MM.1S (cell line): ENCODE results near the gene FEN1.

Experiments
- DNase-seq: peaks from one replicate; pipeline ENCODE4 v3.0.0-alpha.2; 2015
- H2AFZ ChIP-seq: fragments of 300-600 bp; sonication (generic); 2 replicates; pipeline ENCODE4 v1.6.0; 2016; ENCODE audit warnings: antibody characterized with exemption, low read length
- H3F3A ChIP-seq: fragments of 300-600 bp; sonication (generic); 2 replicates; pipeline ENCODE4 v1.6.1; 2016; ENCODE audit warnings: mild to moderate bottlenecking, antibody characterized with exemption, low read length, moderate library complexity, mixed read lengths; ENCODE audit not compliant: insufficient read depth
- H3K27ac ChIP-seq: fragments of 300-600 bp; sonication (generic); 2 replicates; pipeline ENCODE4 v1.5.1; 2016; ENCODE audit warnings: mild to moderate bottlenecking, low read length
- H3K27me3 ChIP-seq: fragments of 300-600 bp; sonication (generic); replicated peaks from 2 replicates; pipeline ENCODE4 v1.6.0; 2016; ENCODE audit warnings: low read length; ENCODE audit not compliant: insufficient read depth
- H3K36me3 ChIP-seq: fragments of 300-600 bp; sonication (generic); replicated peaks from 2 replicates; pipeline ENCODE4 v1.6.1; 2016; ENCODE audit warnings: mild to moderate bottlenecking, low read length, mixed read lengths; ENCODE audit not compliant: insufficient read depth
- H3K4me1 ChIP-seq: fragments of 300-600 bp; sonication (generic); 2 replicates; pipeline ENCODE4 v1.6.1; 2016; ENCODE audit warnings: low read length, mixed read lengths
- H3K4me2 ChIP-seq: fragments of 300-600 bp; sonication (generic); 2 replicates; pipeline ENCODE4 v1.6.0; 2016; ENCODE audit warnings: low read depth, low read length
- H3K4me3 ChIP-seq: fragments of 300-600 bp; sonication (generic); 2 replicates; pipeline ENCODE4 v1.5.1; 2016; ENCODE audit warnings: low read length, mixed read lengths
- H3K79me2 ChIP-seq: fragments of 300-600 bp; sonication (generic); 2 replicates; pipeline ENCODE4 v1.6.1; 2016; ENCODE audit warnings: mixed run types, low read length, mixed read lengths
- H3K9ac ChIP-seq: fragments of 300-600 bp; sonication (generic); 2 replicates; pipeline ENCODE4 v1.6.1; 2016; ENCODE audit warnings: low read length, mixed read lengths
- H3K9me2 ChIP-seq: fragments of 300-600 bp; sonication (generic); replicated peaks from 2 replicates; pipeline ENCODE4 v1.6.1; 2016; ENCODE audit warnings: mild to moderate bottlenecking, low read length, mixed read lengths; ENCODE audit not compliant: insufficient read depth
- H3K9me3 ChIP-seq: fragments of 300-600 bp; sonication (generic); replicated peaks from 2 replicates; pipeline ENCODE4 v1.6.1; 2016; ENCODE audit warnings: mild to moderate bottlenecking, low read length, mixed read lengths; ENCODE audit not compliant: insufficient read depth
- H4K20me1 ChIP-seq: fragments of 300-600 bp; sonication (generic); 2 replicates; pipeline ENCODE4 v1.6.1; 2016; ENCODE audit warnings: mild to moderate bottlenecking, low read length, moderate library complexity, mixed read lengths; ENCODE audit not compliant: insufficient read depth
- CTCF ChIP-seq: fragments of 300-600 bp; sonication (generic); IDR thresholded peaks from 2 replicates; pipeline ENCODE4 v1.5.1; 2016; ENCODE audit warnings: antibody characterized with exemption, low read length, mixed read lengths
- EZH2 ChIP-seq: fragments of 300-600 bp; sonication (generic); optimal IDR thresholded peaks from 2 replicates; pipeline ENCODE3; 2017; ENCODE audit warnings: low read depth, mild to moderate bottlenecking, antibody characterized with exemption, low read length, mixed read lengths
- EZH2phosphoT487 ChIP-seq: fragments of 300-600 bp; sonication (generic); IDR thresholded peaks from 2 replicates; pipeline ENCODE4 v1.6.1; 2018; ENCODE audit warnings: antibody characterized with exemption, low read length

Gene FEN1

DNA sequence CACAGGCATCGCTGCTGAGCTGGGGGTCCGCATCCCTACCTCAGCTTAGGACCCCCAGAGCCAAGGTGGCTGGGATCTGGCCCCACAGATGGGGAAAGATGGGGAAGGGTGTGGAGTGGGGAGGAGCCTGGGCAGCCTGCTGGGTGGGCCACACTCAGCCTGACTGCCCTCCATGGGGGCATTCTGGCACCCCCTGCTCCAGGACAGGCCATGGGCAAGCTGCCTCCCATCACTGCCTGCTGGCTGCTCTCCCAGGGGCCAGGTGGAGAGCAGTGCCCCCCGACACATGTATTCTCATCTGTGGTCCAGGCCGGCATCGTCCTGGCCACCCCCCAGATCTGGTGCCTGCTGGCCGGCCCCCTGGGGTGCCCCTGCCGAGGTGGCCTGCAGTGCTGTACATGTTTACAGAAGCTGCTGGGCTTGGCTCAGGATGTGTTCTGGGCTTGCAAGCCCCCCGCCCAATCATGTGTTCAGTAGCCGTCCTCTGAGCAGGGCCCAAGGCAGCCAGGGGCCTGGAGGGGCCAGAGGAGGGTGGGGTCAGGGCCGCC, 48.0 kb upstream of the FEN1 start:
- no peaks in the 10 kb centered on the region for H3K4me1 ChIP-seq
- H3K4me2 ChIP-seq: no peak overlapping the region
- H3K79me2 ChIP-seq: no peaks in the 10 kb centered on the region
- no peak overlapping the region for H3K27ac ChIP-seq
- peaks cover 78% of the 10 kb centered on the region for H3K27me3 ChIP-seq
- H3F3A ChIP-seq: no peaks in the 10 kb centered on the region
- DNase-seq: no peak
- H3K9me3 ChIP-seq: no peaks in the 10 kb centered on the region
- no peak overlapping the region for H3K4me3 ChIP-seq
- no peak for TF ChIP-seq EZH2
- no peak for TF ChIP-seq CTCF
- TF ChIP-seq EZH2phosphoT487: no peak
- H3K9ac ChIP-seq: no peak overlapping the region
- H3K9me2 ChIP-seq: no peaks in the 10 kb centered on the region
- H4K20me1 ChIP-seq: no peaks in the 10 kb centered on the region
- no peaks in the 10 kb centered on the region for H3K36me3 ChIP-seq
- no peak overlapping the region for H2AFZ ChIP-seq

DNA sequence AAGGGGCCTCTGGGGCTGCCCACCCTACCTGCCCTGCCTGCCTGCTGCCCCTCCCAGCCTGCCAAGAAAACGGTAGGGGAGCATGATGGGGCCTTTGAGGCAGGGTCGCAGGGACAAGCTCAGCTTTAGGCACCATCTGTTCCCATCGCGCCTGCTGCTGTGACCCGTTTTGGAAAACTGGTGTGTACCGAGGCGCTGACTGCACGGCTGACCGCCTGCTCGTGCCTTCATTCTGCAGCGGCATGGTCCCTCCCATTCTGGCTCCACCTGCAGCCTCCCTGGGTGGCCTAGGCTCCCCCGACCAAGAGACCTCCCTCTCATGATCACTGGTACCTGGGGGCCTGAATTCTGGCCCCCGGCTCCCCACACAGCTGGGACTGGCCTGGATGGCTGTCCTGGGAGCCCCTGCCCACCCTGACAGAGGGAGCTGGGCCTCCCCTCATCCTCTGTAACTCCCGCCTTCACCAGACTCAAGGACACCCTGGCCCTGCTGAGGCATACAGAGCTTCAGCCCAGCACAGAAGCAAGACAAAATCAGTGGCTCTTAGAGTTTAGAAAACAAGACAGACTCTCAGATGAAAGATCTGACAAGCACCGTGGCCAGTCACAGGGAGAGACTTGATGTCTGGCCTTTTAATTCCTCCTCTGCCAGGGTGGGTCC, 46.8 kb upstream of the FEN1 start:
- TF ChIP-seq EZH2 (no peak), CTCF (no peak), EZH2phosphoT487 (no peak)
- no peak for DNase-seq
- H3K36me3 ChIP-seq: no peaks in the 10 kb centered on the region

GRCh38 chr11:61746442-61747191, 46.1 kb upstream of the FEN1 start:
- Histone ChIP-seq H3K4me3 (no peak overlapping the region), H3F3A (no peaks in the 10 kb centered on the region), H3K27ac (no peak overlapping the region), H3K9ac (no peak overlapping the region), H3K79me2 (no peaks in the 10 kb centered on the region), H3K4me2 (no peak overlapping the region), H3K36me3 (no peaks in the 10 kb centered on the region), H3K4me1 (no peaks in the 10 kb centered on the region), H3K9me3 (no peaks in the 10 kb centered on the region), H3K9me2 (no peaks in the 10 kb centered on the region), H3K27me3 (peaks cover 74% of the 10 kb centered on the region), H2AFZ (no peak overlapping the region), H4K20me1 (no peaks in the 10 kb centered on the region)
- DNase-seq: no peak
- TF ChIP-seq EZH2 (no peak), EZH2phosphoT487 (no peak), CTCF (no peak)

More for the DNA sequence above, 46.8 kb upstream of the FEN1 start:
- H3K9me2 ChIP-seq: no peaks in the 10 kb centered on the region
- H3K4me3 ChIP-seq: no peak overlapping the region
- no peaks in the 10 kb centered on the region for H4K20me1 ChIP-seq
- H3K4me1 ChIP-seq: no peaks in the 10 kb centered on the region
- H3K4me2 ChIP-seq: no peak overlapping the region
- H2AFZ ChIP-seq: no peak overlapping the region
- no peaks in the 10 kb centered on the region for H3K9me3 ChIP-seq
- H3K27ac ChIP-seq: no peak overlapping the region
- no peak overlapping the region for H3K9ac ChIP-seq
- peaks cover 76% of the 10 kb centered on the region for H3K27me3 ChIP-seq
- no peaks in the 10 kb centered on the region for H3K79me2 ChIP-seq
- no peaks in the 10 kb centered on the region for H3F3A ChIP-seq
